Stimulated activated CD4-positive, alpha-beta T cell treated with anti-CD3 and anti-CD28 coated beads, TNF-alpha, amount 100 ng/mL, for 1 hour (primary cell): ENCODE data around the gene PUSL1.
"Not testable (repeated sequence)": the region's sequence is repeated elsewhere in the genome, so short reads cannot be mapped to it uniquely, and the experiment has no call there.

Experiments
- DNase-seq, 3 donors: peaks; one replicate each; pipeline ENCODE4 v3.0.0-alpha.2; 2020; ENCODE audit warnings: low read depth in 3 of 3, low spot score in 1 of 3

Gene PUSL1

DNA sequence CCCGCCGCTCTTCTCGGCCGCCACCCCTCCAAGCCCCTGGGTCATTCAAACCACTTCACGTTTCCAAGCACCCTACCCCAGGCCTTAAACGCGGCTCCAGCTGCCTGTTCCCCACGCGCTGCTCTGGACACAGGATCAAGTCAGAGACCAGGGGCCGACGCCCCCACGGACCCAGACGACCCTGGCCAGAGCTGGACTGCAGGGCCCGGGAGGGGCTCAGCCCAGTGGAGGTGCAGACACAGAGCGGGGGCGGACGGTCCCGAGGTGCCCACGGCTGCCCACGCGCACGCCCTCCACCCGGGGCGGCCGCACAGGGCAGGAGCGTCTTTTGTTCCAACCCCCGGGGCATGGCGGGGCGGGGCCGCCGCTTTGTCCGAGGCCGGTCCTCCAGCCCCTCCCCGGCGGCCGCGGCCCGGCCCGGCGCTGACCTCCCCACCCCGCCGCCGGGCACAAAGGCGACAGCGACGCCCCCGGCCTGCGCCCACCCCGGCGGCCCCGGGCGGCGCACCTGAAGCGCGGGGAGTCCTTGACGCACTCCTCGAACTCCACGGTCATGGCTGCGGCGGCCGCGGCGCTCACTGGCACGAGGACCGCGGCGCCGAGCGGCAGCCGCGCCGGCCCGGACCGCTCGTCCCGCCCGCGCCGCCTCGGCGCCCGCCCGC lies 1.0 kb upstream of the PUSL1 start:
- DNase-seq, result no peak

GRCh38 chr1:1308756-1309250 lies 406 bp downstream of the PUSL1 start:
- no peak for DNase-seq

- DNase-seq, result no peak
Observed at GRCh38 chr1:1309251-1310108, 1.1 kb downstream of the PUSL1 start.

GRCh38 chr1:1310109-1310385 lies 1.6 kb downstream of the PUSL1 start:
- DNase-seq, result no peak

DNA sequence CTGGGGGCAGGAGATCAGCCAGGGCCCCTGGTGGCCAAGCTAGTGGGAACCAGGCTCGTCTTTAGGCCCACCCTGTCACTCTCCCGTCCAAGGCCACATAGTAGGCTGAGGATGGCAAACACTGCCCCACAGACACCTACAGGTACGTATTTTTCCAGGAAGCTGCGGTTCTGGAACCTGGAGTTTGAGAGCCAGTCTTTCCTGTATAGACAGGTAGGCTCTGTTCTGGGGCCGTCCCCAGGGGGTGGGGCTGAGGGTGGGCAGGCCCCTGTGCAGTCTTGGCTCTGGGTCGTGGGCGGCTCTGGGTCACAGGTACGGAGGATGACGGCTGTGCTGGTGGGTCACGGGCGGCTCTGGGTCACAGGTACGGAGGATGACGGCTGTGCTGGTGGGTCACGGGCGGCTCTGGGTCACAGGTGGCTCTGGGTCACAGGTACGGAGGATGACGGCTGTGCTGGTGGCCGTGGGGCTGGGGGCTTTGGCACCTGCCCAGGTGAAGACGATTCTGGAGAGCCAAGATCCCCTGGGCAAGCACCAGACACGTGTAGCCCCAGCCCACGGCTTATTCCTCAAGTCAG lies 2.2 kb downstream of the PUSL1 start:
- no peak for DNase-seq

DNA sequence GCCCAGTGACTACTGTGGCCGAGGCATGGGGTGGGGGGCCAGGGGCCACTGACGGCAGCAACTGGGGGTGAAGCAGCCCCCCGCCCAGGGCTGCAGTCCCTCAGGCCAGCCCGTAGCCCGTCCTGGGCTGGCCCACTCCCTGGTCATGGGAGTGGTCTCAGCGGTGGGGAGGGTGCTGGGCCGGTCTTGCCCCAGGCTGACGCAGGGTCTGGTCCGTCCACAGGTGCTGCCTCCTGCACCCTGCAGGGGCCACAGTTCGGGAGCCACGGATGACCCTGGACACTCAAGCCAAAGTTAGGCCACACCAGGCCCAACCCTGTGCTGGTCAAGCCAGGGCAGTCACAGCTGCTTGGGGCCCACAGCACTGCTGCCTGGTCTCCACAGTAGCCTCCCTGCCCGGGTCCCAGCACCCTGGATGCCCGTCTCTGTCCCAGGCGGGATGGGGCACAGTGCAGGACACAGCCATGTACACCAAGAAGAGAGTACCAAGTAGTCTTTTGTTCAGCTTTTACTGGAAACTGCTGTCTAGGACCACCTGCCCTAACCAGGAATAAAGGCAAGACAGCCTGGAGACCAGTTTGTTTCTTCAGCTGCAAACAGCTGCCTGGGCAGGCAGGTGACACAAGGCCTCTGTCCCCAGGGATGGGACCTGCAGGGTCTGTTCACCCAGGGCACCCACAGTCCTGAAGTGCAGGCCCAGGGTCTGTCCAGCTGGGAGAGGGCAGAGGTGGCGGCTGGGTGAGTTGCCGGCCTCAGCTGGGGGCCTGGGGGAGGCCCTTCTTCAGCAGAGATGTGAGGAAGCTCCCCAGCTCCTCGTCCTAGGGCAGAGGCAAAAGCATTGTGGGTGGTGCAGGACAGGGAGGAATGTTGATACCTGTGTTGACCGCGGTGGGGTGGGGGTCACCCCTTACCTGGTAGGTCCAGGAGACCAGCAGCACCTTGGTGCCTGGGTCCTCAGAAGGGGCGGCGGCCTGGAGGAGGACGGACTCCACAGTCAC lies 3.0 kb downstream of the PUSL1 start:
- DNase-seq, result no peak

GRCh38 chr1:1312450-1313314 lies 4.3 kb downstream of the PUSL1 start:
- DNase-seq, result no peak

DNA sequence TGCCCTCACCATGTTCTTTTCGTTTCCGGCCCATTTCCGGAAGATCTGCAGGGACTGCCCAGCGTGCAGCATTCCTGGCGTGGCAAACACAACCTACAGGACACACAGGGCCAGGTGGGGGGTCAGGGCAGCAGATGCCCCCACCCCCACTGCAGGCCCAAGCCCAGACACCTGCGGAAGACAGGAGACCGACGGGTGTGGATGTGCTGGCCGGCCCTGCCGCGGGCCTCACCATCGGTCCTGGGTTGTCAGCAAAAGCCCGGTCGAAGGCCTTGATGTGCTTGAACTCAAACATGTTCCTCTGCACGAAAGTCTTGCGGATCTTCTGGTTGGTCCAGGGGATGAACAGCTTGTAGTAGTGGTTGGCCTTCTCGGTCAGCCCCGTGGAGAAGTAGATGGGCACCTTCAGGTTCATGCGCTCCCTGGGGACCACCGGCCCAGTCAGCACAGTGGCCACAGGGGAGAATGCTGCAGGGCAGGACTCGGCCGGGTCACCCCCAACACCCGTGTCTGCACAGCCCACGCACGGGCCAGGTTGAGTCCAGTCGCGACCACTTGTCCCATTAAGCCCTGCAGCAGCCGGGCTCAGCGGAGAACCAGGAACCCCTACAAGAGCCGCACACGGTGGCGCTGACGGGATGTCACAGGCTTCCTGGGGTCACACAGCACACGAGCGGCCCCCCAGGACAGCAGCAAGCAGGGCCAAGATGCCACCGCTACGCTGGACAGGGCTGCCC lies 5.3 kb downstream of the PUSL1 start:
- DNase-seq, result no peak

GRCh38 chr1:1314237-1314586 lies 5.8 kb downstream of the PUSL1 start:
- DNase-seq, result no peak

- DNase-seq, result no peak
Observed at GRCh38 chr1:1314678-1315335, 6.4 kb downstream of the PUSL1 start.

- no peak for DNase-seq
Observed at GRCh38 chr1:1315435-1315954, 7.1 kb downstream of the PUSL1 start.

DNA sequence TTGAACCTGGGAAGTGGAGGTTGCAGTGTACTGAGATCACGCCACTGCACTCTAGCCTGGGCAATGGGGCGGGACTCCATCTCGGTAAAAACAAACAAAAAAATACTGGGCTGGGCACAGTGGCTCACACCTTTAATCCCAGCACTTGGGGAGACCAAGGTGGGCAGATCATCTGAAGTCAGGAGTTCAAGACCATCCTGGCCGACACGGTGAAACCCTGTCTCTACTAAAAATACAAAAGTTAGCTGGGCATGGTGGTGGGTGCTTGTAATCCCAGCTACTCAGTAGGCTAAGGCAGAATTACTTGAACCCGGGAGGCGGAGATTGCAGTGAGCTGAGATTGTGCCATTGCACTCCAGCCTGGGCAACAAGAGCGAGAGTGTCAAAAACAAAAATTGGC lies 7.8 kb downstream of the PUSL1 start:
- DNase-seq, result not testable (repeated sequence)

GRCh38 chr1:1317420-1317819 lies 9.0 kb downstream of the PUSL1 start:
- no peak for DNase-seq

DNA sequence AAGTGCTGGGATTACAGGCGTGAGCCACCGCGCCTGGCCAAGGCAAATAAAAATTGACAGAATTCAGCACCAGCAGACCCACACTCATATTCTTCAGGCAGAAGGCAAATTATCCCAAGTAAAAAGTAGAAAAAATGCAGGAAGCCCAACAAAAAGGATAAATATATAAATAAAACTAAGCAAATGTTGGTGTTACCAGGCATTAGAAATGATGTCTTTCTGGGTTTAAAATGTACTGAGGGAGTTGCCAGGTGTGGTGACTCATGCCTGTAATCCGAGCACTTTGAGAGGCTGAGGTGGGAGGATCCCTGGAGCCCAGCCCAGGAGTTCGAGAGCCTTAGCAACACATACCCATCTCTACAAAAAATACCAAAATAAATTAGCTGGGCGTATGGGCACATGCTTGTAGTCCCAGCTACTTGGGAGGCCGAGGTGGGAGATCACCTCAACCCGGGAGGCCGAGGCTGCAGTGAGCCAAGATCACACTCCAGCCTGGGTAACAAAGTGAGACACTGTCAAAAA lies 9.8 kb downstream of the PUSL1 start:
- DNase-seq, result no peak

DNA sequence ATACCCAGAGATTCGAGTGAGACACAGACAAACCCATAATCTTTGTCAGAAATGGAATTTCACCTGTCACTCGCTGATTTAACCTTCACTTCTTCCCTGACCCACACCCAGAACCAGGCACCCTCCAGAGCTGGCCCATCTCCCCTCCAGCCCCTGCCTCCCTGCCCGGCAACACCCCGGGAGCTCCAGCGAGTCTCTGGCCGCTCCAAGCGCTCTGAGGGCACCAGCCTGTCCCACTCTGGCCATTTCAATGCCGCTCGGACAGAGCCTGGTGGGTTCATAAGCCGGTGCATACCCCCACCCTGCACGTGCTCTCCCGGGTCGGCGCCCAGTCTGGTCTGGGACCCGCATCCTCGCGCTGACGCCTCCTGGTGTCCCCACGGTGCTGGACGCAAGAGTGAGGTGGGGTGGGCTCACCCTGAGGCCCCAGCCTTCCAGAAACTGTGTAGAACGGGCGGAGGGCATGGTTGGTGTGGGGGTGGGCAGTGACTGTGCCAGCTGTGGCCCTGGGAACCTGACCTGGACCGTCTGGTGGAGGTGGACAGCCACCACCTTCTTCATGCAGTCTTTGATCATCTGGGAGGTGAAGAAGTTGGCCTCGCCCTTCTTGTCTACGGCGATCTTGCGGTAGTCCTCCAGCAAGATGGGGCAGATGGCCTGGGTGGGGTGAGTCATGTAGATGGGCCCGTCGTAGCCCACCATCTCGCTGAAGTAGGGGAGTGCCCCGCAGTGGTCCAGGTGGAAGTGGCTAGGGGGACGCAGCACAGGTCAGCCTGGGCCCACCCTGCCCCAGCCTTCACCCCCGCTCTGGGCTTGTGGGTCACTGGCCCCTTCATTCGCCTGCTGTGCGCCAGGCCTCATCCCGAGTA lies 10.6 kb downstream of the PUSL1 start:
- no peak for DNase-seq

DNA sequence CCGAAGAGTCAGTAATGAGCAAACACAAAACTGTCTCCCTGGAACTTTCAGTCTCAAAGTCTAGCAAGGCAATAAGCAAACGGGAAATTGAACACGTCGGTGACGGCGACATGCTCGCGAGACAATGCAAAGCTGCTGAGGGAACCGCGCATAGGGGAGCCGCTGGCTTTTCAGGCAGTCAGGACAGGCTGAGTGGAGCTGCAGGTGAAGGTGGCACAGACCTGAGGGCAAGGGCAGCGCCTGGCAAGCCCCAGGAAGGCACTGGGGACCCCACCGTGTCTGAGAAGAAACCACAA lies 11.2 kb downstream of the PUSL1 start:
- no peak for DNase-seq

DNA sequence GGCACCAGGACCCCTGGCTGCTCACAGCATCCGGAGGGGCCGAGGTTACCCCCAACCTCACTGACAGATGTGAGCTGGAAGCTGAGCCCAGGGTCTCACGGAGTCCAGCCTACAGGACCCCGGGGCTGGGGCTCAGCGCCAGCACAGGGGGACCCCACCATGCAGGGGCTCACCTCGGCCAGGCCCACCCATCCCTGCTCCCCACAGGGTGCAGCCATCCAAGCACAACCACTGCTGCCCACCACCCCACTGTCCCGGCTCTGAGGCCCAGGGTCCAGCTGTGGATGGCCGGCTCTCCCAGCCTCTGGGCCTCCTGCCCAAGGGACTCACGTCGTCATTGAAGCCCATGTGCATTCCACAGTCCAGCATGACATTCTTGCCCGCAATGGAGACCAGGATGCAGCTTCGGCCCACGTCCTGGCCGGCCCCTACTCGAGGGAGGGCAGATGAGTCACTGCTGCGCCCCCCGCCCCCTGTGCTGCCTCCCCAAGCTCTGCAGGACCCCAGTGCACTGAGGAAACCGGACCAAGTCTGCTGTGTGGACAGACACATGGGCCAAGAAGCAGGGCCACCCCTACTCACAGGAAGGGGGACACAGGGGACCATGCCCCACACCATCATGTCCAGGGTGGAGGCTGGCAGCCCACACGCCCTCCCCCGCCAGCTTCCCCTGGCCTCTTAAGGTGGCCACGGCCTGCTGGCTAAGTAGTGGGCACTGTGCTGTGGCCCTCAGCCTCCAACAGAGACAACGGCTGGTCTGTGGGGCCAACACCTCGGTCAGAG lies 12.5 kb downstream of the PUSL1 start:
- DNase-seq, result no peak
